ENCODE measurements around the gene ELF2.
"Not testable (repeated sequence)": the region's sequence is repeated elsewhere in the genome, so short reads cannot be mapped to it uniquely, and the experiment has no call there.

ELF2 gene

GRCh38 chr4:139077567-139078355 lies 99.3 kb downstream of the ELF2 start:
- no peak for TF ChIP-seq CTCF (IDR thresholded peaks at IDR 0.05; ENCODE audit: extremely low read depth, missing control alignments)
- no peak for DNase-seq (ENCODE audit: low spot score)

- TF ChIP-seq CTCF (IDR thresholded peaks at IDR 0.05; ENCODE audit: extremely low read depth, missing control alignments), result no peak
- DNase-seq (ENCODE audit: low spot score), result no peak
These were observed 100.8 kb downstream of the ELF2 start for GRCh38 chr4:139076016-139076744.

GRCh38 chr4:139060591-139060990 lies 116.4 kb downstream of the ELF2 start:
- no peak for TF ChIP-seq CTCF (IDR thresholded peaks at IDR 0.05; ENCODE audit: extremely low read depth, missing control alignments)
- DNase-seq (ENCODE audit: low spot score), result no peak

- DNase-seq (ENCODE audit: low spot score), result not testable (repeated sequence)
These were observed 118.0 kb downstream of the ELF2 start for GRCh38 chr4:139059026-139059425.

GRCh38 chr4:139054791-139055505 lies 122.1 kb downstream of the ELF2 start:
- DNase-seq (ENCODE audit: low spot score), result no peak
- TF ChIP-seq CTCF (IDR thresholded peaks at IDR 0.05; ENCODE audit: extremely low read depth, missing control alignments), result no peak

GRCh38 chr4:139053909-139054308 lies 123.1 kb downstream of the ELF2 start:
- TF ChIP-seq CTCF (IDR thresholded peaks at IDR 0.05; ENCODE audit: extremely low read depth, missing control alignments), result no peak
- no peak for DNase-seq (ENCODE audit: low spot score)

GRCh38 chr4:139050446-139050845 lies 126.6 kb downstream of the ELF2 start:
- TF ChIP-seq CTCF (IDR thresholded peaks at IDR 0.05; ENCODE audit: extremely low read depth, missing control alignments), result no peak
- DNase-seq (ENCODE audit: low spot score), result no peak
